Measurements from ENCODE around the gene RTN4R.
"Not testable (repeated sequence)": the region's sequence is repeated elsewhere in the genome, so short reads cannot be mapped to it uniquely, and the experiment has no call there.

RTN4R gene

DNA sequence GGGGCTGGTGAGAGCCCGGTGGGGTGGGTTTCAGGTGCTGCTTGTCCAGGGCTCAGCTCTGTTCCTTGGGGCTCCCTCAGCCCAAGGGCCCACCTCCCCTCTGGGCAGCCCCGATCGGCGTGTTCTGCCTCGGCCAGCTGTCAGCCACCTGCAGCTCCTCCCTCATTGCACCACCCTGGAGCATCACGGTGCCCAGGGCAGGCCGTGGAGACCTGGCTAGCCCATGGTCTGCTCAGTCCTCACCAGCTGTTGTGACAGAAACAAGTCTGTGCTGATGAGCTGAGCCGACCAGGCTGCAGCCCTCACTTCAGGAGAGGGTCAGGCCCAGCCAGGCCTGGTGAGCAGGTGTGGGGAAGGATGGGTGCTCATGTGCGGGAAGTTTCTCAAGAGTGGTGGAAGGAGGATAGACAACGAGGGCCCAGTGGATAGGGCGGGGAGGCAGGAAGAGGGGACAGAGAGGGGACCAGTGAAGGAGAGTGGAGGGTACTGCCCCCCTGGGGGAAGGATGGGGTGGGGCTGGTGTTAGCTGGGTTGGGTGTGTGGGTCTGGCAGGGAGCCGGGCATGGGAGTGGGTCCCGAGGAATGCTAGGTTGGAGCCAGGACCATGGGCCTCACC lies 16.5 kb upstream of the RTN4R start:
- CTCF ChIA-PET, result interaction anchor here (1.4 to 2.0 kb wide), 2 partner anchors 110 to 127 kb away, joined by 7 to 8 read pairs; no protein-coding TSS in a partner anchor
- H3K27ac ChIP-seq, result no peak overlapping the region
- DNase-seq (ENCODE audit: low spot score), result no peak
- TF ChIP-seq, protein P1, sequence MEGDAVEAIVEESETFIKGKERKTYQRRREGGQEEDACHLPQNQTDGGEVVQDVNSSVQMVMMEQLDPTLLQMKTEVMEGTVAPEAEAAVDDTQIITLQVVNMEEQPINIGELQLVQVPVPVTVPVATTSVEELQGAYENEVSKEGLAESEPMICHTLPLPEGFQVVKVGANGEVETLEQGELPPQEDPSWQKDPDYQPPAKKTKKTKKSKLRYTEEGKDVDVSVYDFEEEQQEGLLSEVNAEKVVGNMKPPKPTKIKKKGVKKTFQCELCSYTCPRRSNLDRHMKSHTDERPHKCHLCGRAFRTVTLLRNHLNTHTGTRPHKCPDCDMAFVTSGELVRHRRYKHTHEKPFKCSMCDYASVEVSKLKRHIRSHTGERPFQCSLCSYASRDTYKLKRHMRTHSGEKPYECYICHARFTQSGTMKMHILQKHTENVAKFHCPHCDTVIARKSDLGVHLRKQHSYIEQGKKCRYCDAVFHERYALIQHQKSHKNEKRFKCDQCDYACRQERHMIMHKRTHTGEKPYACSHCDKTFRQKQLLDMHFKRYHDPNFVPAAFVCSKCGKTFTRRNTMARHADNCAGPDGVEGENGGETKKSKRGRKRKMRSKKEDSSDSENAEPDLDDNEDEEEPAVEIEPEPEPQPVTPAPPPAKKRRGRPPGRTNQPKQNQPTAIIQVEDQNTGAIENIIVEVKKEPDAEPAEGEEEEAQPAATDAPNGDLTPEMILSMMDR (conservative IDR thresholded peaks at IDR 0.05; ENCODE audit: low read depth), result no peak
- POLR2A ChIA-PET (ENCODE audit: low non-redundant PET), result no interaction called here

DNA sequence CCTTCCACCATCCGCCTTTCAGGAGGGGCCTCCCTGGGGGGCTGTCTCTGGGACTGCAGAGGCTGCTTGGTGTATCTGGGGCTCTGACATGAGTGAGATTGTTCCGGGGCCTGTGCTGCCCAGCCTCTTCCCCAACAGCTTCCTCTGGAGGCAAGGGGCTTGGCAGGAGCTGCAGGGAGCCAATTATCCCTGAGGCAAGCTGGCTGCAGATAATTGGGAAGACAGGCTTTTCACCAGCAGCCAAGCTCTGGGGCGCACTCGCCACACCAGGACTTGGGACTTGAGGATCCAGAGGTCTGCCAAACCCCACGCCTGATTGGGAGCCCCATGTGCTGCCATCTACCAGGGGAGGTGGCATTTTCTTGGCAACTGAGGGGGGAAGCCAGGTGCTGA lies 15.6 kb upstream of the RTN4R start:
- POLR2A ChIA-PET (ENCODE audit: low non-redundant PET), result no interaction called here
- CTCF ChIA-PET, result interaction anchor here (0.6 to 2.0 kb wide), 2 partner anchors 126 to 1303 kb away, joined by 3 to 7 read pairs; no protein-coding TSS in a partner anchor
- DNase-seq (ENCODE audit: low spot score), result no peak
- TF ChIP-seq, protein P1 (conservative IDR thresholded peaks at IDR 0.05; ENCODE audit: low read depth), result no peak
- H3K27ac ChIP-seq, result no peak overlapping the region

DNA sequence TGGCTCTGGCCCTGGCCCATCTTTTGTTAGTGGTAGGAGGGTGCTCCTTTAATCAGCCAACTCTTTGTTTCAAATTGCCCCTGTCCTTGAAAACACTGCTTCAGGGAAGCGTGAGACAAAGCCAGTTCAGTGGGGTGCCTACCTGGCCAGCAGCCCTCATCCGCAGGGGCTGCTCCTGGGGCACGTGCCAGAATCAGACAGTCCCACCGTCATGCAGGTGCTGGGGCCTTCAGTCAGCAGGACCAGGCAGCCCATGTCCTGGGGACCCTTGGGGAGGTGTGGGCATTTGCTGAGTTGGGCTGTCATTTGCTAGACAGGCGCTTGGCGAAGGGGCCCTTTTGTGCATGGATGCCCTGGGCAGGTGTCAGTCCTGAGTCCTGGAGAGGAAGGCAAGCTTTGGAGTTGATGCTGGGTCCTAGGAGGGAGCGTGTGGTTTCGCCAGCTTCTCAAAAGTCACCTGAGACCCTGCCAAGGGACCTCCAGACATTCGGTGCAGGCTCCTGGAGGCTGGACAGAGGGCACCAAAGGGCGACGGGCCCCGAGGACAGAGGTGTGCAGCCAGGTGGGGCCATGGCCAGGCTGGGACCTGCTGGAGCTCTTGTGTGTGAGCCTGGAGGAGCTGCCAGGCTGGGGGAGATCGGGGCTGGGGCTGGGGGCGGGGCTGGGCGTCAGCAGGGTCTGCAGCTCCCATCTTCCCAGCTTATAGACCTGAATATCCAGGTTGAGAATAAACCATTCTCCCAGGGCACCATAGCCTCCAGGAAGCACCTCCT lies 15.0 kb upstream of the RTN4R start:
- no peak overlapping the region for H3K27ac ChIP-seq
- TF ChIP-seq, protein P1 (conservative IDR thresholded peaks at IDR 0.05; ENCODE audit: low read depth), result no peak
- DNase-seq (ENCODE audit: low spot score), result no peak
- ChIA-PET POLR2A (ENCODE audit: low non-redundant PET) (no interaction called here), CTCF (interaction anchor here (0.6 to 2.0 kb wide), 2 partner anchors 126 to 1302 kb away, joined by 3 to 7 read pairs; no protein-coding TSS in a partner anchor)

DNA sequence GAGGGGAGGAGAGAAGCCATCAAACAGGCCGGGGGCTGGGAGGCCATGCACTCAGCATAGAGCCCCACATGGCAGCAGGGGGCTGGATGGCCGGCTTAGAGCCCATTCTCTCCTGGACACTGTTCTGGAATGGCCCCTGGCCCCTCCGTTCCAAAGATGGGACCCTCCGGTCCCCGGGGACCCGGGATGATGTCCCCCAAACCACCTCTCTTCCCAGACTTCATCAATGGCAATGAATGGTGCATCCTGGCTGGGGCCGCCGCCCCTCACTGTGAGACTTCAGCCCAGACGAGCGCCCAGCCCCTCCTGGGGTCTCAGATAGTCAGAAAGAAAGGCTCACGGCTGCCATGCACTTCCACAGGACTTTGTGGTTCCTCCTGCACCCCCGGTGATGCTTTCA lies 13.8 kb upstream of the RTN4R start:
- POLR2A ChIA-PET (ENCODE audit: low non-redundant PET), result no interaction called here
- CTCF ChIA-PET, result interaction anchor here (1.3 kb wide), 1 partner anchor 125 kb away, joined by 4 read pairs; no protein-coding TSS in a partner anchor
- TF ChIP-seq, protein P1 (conservative IDR thresholded peaks at IDR 0.05; ENCODE audit: low read depth), result no peak
- H3K27ac ChIP-seq, result no peak overlapping the region
- no peak for DNase-seq (ENCODE audit: low spot score)

DNA sequence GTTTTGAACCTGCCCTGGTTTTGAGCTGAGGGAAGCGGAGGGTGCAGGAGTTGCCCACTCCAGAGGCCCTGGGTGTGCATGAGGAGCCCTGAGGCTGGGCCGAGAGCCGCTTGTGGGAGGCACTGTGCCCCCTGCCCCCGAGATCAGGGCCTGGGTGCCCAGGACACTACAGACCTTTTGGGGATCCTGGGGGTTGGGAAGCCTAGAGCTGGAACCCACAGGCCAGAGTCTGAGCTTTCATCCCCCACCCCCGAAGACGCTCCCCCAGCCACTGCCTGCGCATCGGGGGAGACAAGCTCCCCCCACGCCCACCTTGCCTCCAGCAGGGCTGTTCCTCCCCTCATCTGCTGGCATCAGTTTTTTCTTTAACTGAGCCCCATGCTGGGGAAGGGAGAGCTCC lies 13.4 kb upstream of the RTN4R start:
- POLR2A ChIA-PET (ENCODE audit: low non-redundant PET); H3K27ac ChIP-seq; DNase-seq (ENCODE audit: low spot score): not testable (repeated sequence)
- CTCF ChIA-PET, result interaction anchor here (1.3 kb wide), 1 partner anchor 124 kb away, joined by 4 read pairs; no protein-coding TSS in a partner anchor

DNA sequence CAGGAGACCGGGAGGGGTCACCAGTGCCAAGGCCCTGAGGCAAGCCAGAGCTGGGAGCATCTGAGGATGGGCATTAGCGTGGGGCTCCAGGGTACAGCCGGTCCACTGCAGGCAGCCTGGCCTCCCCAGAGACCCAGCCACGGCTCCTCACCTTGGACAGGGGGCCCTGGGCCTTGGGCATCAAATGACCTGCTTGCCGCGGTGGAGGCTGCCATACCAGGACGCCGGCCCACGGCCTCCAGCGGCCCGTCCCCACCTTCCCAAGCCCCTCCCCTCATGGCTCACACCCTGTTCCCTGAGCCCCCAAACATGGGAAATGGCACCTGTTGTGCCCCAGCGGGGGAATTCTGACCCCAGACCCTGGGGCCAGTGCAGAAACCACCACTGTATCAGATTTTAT lies 12.7 kb upstream of the RTN4R start:
- TF ChIP-seq, protein P1 (conservative IDR thresholded peaks at IDR 0.05; ENCODE audit: low read depth), result no peak
- no peak for DNase-seq (ENCODE audit: low spot score)
- H3K27ac ChIP-seq, result no peak overlapping the region
- CTCF ChIA-PET, result interaction anchor here (1.3 kb wide), 1 partner anchor 124 kb away, joined by 4 read pairs; no protein-coding TSS in a partner anchor
- POLR2A ChIA-PET (ENCODE audit: low non-redundant PET), result no interaction called here

DNA sequence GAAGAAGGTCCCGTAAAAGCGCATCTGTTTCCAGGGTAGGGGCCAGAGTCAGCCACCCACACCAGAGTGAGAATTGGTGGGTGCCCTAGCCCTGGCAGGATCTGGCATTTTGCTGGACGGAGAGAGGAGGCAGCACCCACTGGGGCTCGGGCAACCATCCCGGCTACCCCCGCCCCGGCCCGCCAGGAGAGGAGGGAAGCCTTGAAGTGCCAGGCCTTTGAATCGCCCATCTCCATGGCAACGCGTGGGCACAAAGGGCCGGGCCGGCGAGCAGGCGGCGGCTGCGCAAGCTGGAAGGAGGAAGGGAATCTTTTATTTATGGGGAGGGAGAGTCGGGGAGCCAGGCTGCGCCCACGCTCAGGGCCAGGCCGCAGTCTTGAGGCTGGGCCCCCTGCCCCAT lies 12.0 kb upstream of the RTN4R start:
- DNase-seq (ENCODE audit: low spot score); CTCF ChIA-PET; POLR2A ChIA-PET (ENCODE audit: low non-redundant PET); H3K27ac ChIP-seq: not testable (repeated sequence)
